Measurements from ENCODE around the gene CHTF18.
"Not testable (repeated sequence)": the region's sequence is repeated elsewhere in the genome, so short reads cannot be mapped to it uniquely, and the experiment has no call there.

The CHTF18 gene

GRCh38 chr16:813916-814412 is 25.5 kb downstream of the CHTF18 start:
- no peak for DNase-seq

- no peak for DNase-seq
Observed at GRCh38 chr16:814974-815373, 26.6 kb downstream of the CHTF18 start.

GRCh38 chr16:815861-816260 is 27.4 kb downstream of the CHTF18 start:
- DNase-seq = no peak

- no peak for DNase-seq
Observed at GRCh38 chr16:817001-817906, 28.8 kb downstream of the CHTF18 start.

- DNase-seq = no peak
Observed at GRCh38 chr16:818132-818531, 29.7 kb downstream of the CHTF18 start.

- no peak for DNase-seq
Observed at GRCh38 chr16:818592-818991, 30.2 kb downstream of the CHTF18 start.

- DNase-seq = peak; percentile 56
Observed at GRCh38 chr16:819336-820043, 31.1 kb downstream of the CHTF18 start.

- not testable (repeated sequence) for DNase-seq
Observed at GRCh38 chr16:820044-820408, 31.6 kb downstream of the CHTF18 start.

- DNase-seq = no peak
Observed at GRCh38 chr16:820748-821147, 32.3 kb downstream of the CHTF18 start.

- DNase-seq = no peak
Observed at GRCh38 chr16:821751-822150, 33.3 kb downstream of the CHTF18 start.

GRCh38 chr16:822174-822908 is 33.9 kb downstream of the CHTF18 start:
- no peak for DNase-seq

GRCh38 chr16:822909-823297 is 34.5 kb downstream of the CHTF18 start:
- no peak for DNase-seq

- DNase-seq = no peak
Observed at GRCh38 chr16:824194-824593, 35.8 kb downstream of the CHTF18 start.

GRCh38 chr16:824601-825000 is 36.2 kb downstream of the CHTF18 start:
- no peak for DNase-seq

GRCh38 chr16:825341-826061 is 37.1 kb downstream of the CHTF18 start:
- DNase-seq = no peak

GRCh38 chr16:827513-827912 is 39.1 kb downstream of the CHTF18 start:
- no peak for DNase-seq

- no peak for DNase-seq
Observed at GRCh38 chr16:828891-829290, 40.5 kb downstream of the CHTF18 start.

- no peak for DNase-seq
Observed at GRCh38 chr16:830107-830870, 41.9 kb downstream of the CHTF18 start.

- peak; percentile 18 for DNase-seq
Observed at GRCh38 chr16:830871-831570, 42.6 kb downstream of the CHTF18 start.

- DNase-seq = no peak
Observed at GRCh38 chr16:831571-832413, 43.4 kb downstream of the CHTF18 start.

All from hematopoietic multipotent progenitor cell treated with erythropoietin and hydrocortisone succinate and interleukin-3 and kit ligand, for 4 days (in vitro differentiated cells).